Measurements from ENCODE around the gene TLCD3A.
"Not testable (repeated sequence)": the region's sequence is repeated elsewhere in the genome, so short reads cannot be mapped to it uniquely, and the experiment has no call there.

TLCD3A gene

GRCh38 chr17:751269-752001, 19.0 kb downstream of the TLCD3A start:
- peak in 1 of 2 experiments; percentile 11 for DNase-seq

- DNase-seq, result peak; percentile 85
Observed at GRCh38 chr17:752002-752619, 19.7 kb downstream of the TLCD3A start, which contains the start of gene GEMIN4. Gene GEMIN4, minus strand, starts transcription at chr17:752264. Its CDS starts 122 bp downstream, at chr17:752142.

- DNase-seq, result peak in 1 of 2 experiments; percentile 8
Observed at GRCh38 chr17:752620-753219, 20.3 kb downstream of the TLCD3A start.

- no peak for DNase-seq
Observed at GRCh38 chr17:753418-753817, 21.0 kb downstream of the TLCD3A start.

GRCh38 chr17:755319-755961, 23.0 kb downstream of the TLCD3A start:
- DNase-seq, result not testable (repeated sequence)

GRCh38 chr17:756010-756567, 23.7 kb downstream of the TLCD3A start:
- DNase-seq, result not testable (repeated sequence)

GRCh38 chr17:759964-760363, 27.6 kb downstream of the TLCD3A start:
- no peak for DNase-seq

- DNase-seq, result no peak
Observed at GRCh38 chr17:760371-760770, 28.0 kb downstream of the TLCD3A start.

- DNase-seq, result no peak
Observed at GRCh38 chr17:767076-767475, 34.7 kb downstream of the TLCD3A start.

- DNase-seq, result no peak
Observed at GRCh38 chr17:773016-773415, 40.6 kb downstream of the TLCD3A start.

- peak in 1 of 2 experiments; percentile 5 for DNase-seq
Observed at GRCh38 chr17:773467-774312, 41.3 kb downstream of the TLCD3A start.

- DNase-seq, result no peak
Observed at GRCh38 chr17:774313-774584, 41.9 kb downstream of the TLCD3A start.

GRCh38 chr17:778096-778495, 45.7 kb downstream of the TLCD3A start:
- DNase-seq, result no peak

- peak; percentile 67 to 84 for DNase-seq
Observed at GRCh38 chr17:781805-782731, 49.7 kb downstream of the TLCD3A start, which contains the start of the genes GLOD4 and MRM3. Gene GLOD4, minus strand, starts transcription at chr17:782280. Its CDS starts 25 bp downstream, at chr17:782255. Gene MRM3, plus strand, starts transcription at chr17:782353. Its CDS starts 26 bp downstream, at chr17:782379.

GRCh38 chr17:784143-784542, 51.7 kb downstream of the TLCD3A start:
- no peak for DNase-seq

- DNase-seq, result not testable (repeated sequence)
Observed at GRCh38 chr17:785901-786300, 53.5 kb downstream of the TLCD3A start.

GRCh38 chr17:787641-788221, 55.3 kb downstream of the TLCD3A start:
- no peak for DNase-seq

- no peak for DNase-seq
Observed at GRCh38 chr17:788551-788950, 56.2 kb downstream of the TLCD3A start.

GRCh38 chr17:789160-789840, 56.9 kb downstream of the TLCD3A start:
- no peak for DNase-seq

All from NCI-H2081 (cell line).